WERI-Rb-1 (cell line): Measurements from ENCODE around the gene GPRIN3.

Experiments used
- DNase-seq: peaks from one replicate; pipeline ENCODE4 v3.0.0-alpha.2; 2020
- H3K27ac ChIP-seq: fragments of 250-450 bp; sonication (Bioruptor Pico); 2 replicates; pipeline ENCODE4 v1.5.1; 2020; ENCODE audit warnings: mild to moderate bottlenecking, moderate library complexity
- H3K27me3 ChIP-seq: fragments of 250-450 bp; sonication (Bioruptor Pico); 2 replicates; pipeline ENCODE4 v1.5.1; 2021; ENCODE audit warnings: mild to moderate bottlenecking, low read depth, moderate library complexity; ENCODE audit not compliant: insufficient read depth, severe bottlenecking
- H3K36me3 ChIP-seq: fragments of 250-450 bp; sonication (Bioruptor Pico); 2 replicates; pipeline ENCODE4 v1.5.1; 2020; ENCODE audit warnings: mild to moderate bottlenecking, moderate library complexity
- H3K4me3 ChIP-seq: 2 replicates; pipeline ENCODE4 v1.5.1; 2011; ENCODE audit warnings: low read depth, mild to moderate bottlenecking, control low read depth, low read length
- H3K9me3 ChIP-seq: fragments of 250-450 bp; sonication (Bioruptor Pico); 2 replicates; pipeline ENCODE4 v1.5.1; 2021; ENCODE audit warnings: mild to moderate bottlenecking, moderate library complexity; ENCODE audit not compliant: severe bottlenecking
- CTCF ChIP-seq: IDR thresholded peaks from 2 replicates; pipeline ENCODE4 v1.5.1; 2011; ENCODE audit warnings: low read depth, mild to moderate bottlenecking, control low read depth, inconsistent platforms, low read length

GPRIN3 gene

GRCh38 chr4:89196056-89196674 lies 111.4 kb downstream of the GPRIN3 start:
- no peaks in the 10 kb centered on the region for H3K27me3 ChIP-seq
- no peak for TF ChIP-seq CTCF
- no peak overlapping the region for H3K27ac ChIP-seq
- H3K4me3 ChIP-seq, result no peak overlapping the region
- H3K9me3 ChIP-seq, result no peaks in the 10 kb centered on the region
- no peak for DNase-seq
- no peaks in the 10 kb centered on the region for H3K36me3 ChIP-seq

- Histone ChIP-seq H3K27me3 (no peaks in the 10 kb centered on the region), H3K27ac (no peak overlapping the region), H3K4me3 (no peak overlapping the region), H3K36me3 (no peaks in the 10 kb centered on the region), H3K9me3 (no peaks in the 10 kb centered on the region)
- DNase-seq, result no peak
- TF ChIP-seq CTCF, result no peak
These were observed 113.8 kb downstream of the GPRIN3 start for GRCh38 chr4:89193843-89194242.
